PC-3 (cell line): ENCODE data around the gene REC8. TPM values are rescaled to one million over a fixed set of nuclear protein-coding genes. Genes with fewer than 3 reads are reported as not detected.

Experiments
- ATAC-seq: fragments of 200-7000 bp; cut with Tn5 transposase; 2 replicates; pipeline ENCODE4 v1.9.1; 2020; ENCODE audit warnings: mild to moderate bottlenecking, moderate library complexity
- BruUV-seq: library from RNA; stranded (reverse); fragments of 400-500 nt; replicated peaks from 2 replicates; lab custom pipeline; 2021; lab: Mats Ljungman, UMichigan
- CTCF ChIA-PET: fragments of 300-600 bp; sonication (Branson Sonifier 250); formaldehyde crosslinking; loops from one replicate; lab custom pipeline; 2022; ENCODE audit warnings: antibody characterized with exemption; lab: Charles Lee
- POLR2A ChIA-PET: fragments of 300-600 bp; sonication (Branson Sonifier 250); formaldehyde crosslinking; loops from one replicate; lab custom pipeline; 2022; ENCODE audit warnings: antibody characterized with exemption; ENCODE audit not compliant: unreplicated experiment; lab: Charles Lee
- DNase-seq: peaks from one replicate; pipeline ENCODE4 v3.0.0-alpha.2; 2015
- H2AFZ ChIP-seq: fragments of 300-600 bp; sonication (generic); 2 replicates; pipeline ENCODE4 v1.6.0; 2016; ENCODE audit warnings: antibody characterized with exemption, low read length
- H3F3A ChIP-seq: fragments of 300-600 bp; sonication (generic); one replicate; pipeline ENCODE4 v1.6.0; 2017; ENCODE audit warnings: antibody characterized with exemption, low read length, control low read depth, mild to moderate bottlenecking; ENCODE audit not compliant: unreplicated experiment
- H3K27ac ChIP-seq: fragments of 300-600 bp; sonication (generic); 2 replicates; pipeline ENCODE4 v1.5.1; 2016; ENCODE audit warnings: mild to moderate bottlenecking, low read length
- H3K27me3 ChIP-seq: fragments of 300-600 bp; sonication (generic); 2 replicates; pipeline ENCODE4 v1.6.1; 2016; ENCODE audit warnings: low read length, mixed read lengths
- H3K36me3 ChIP-seq: fragments of 300-600 bp; sonication (generic); 2 replicates; pipeline ENCODE4 v1.6.1; 2016; ENCODE audit warnings: low read depth, mixed run types, low read length, mixed read lengths
- H3K4me1 ChIP-seq: fragments of 300-600 bp; sonication (generic); 2 replicates; pipeline ENCODE4 v1.5.1; 2016; ENCODE audit warnings: low read length; ENCODE audit not compliant: insufficient read depth
- H3K4me2 ChIP-seq: fragments of 300-600 bp; sonication (generic); 2 replicates; pipeline ENCODE4 v1.6.0; 2016; ENCODE audit warnings: low read length
- H3K4me3 ChIP-seq: fragments of 300-600 bp; sonication (generic); 2 replicates; pipeline ENCODE4 v1.5.1; 2016; ENCODE audit warnings: mild to moderate bottlenecking, low read length, mixed read lengths
- H3K79me2 ChIP-seq: fragments of 300-600 bp; sonication (generic); 2 replicates; pipeline ENCODE4 v1.6.1; 2017; ENCODE audit warnings: low read length, mixed read lengths
- H3K9ac ChIP-seq: fragments of 300-600 bp; sonication (generic); 2 replicates; pipeline ENCODE4 v1.6.0; 2016; ENCODE audit warnings: mild to moderate bottlenecking, low read length
- H3K9me2 ChIP-seq: fragments of 300-600 bp; sonication (generic); replicated peaks from 2 replicates; pipeline ENCODE4 v1.6.1; 2016; ENCODE audit warnings: mixed run types, low read length, mixed read lengths
- H3K9me3 ChIP-seq: fragments of 300-600 bp; sonication (generic); 2 replicates; pipeline ENCODE4 v1.6.1; 2016; ENCODE audit warnings: low read length, mixed read lengths
- H4K20me1 ChIP-seq: fragments of 300-600 bp; sonication (generic); 2 replicates; pipeline ENCODE4 v1.6.1; 2016; ENCODE audit warnings: low read length, mixed read lengths
- CTCF ChIP-seq: fragments of 300-600 bp; sonication (generic); conservative IDR thresholded peaks from 2 replicates; pipeline ENCODE4 v1.5.1; 2017; ENCODE audit warnings: antibody characterized with exemption, low read depth, mild to moderate bottlenecking, low read length
- EZH2 ChIP-seq: fragments of 300-600 bp; sonication (generic); IDR thresholded peaks from one replicate; pipeline ENCODE4 v1.6.1; 2017; ENCODE audit warnings: antibody characterized with exemption, mild to moderate bottlenecking, low read length; ENCODE audit not compliant: unreplicated experiment
- EZH2phosphoT487 ChIP-seq: fragments of 300-600 bp; sonication (generic); IDR thresholded peaks from 2 replicates; pipeline ENCODE4 v1.6.1; 2018; ENCODE audit warnings: mild to moderate bottlenecking, antibody characterized with exemption, low read length, borderline replicate concordance
- intact Hi-C: fragments of 100-400 bp; cut with micrococcal nuclease; formaldehyde crosslinking; loops from 2 replicates; pipeline ENCODE4 v1.9.0; 2023
- total RNA-seq: library from RNA; depleted of rRNA; stranded (reverse); fragments of >200 nt; gene quantifications from 2 replicates; pipeline ENCODE4 v1.2.3, GENCODE V29; 2014

The REC8 gene
- total RNA-seq, 1 experiment from 2014 or later = 1.9 TPM

GRCh38 chr14:24146978-24147760 lies 24.7 kb upstream of the REC8 start, which contains the start of gene RNF31:
RNF31 (plus strand) TSS chr14:24147498; CDS start chr14:24147699, 201 bp downstream.
- H3K27ac ChIP-seq = peak within 1 kb of the TSS; percentile 48
- peaks cover 47% of the 10 kb centered on the region for H3K79me2 ChIP-seq
- H3K9me3 ChIP-seq = no peaks in the 10 kb centered on the region
- H3K9ac ChIP-seq = peak within 1 kb of the TSS; percentile 84
- no peaks in the 10 kb centered on the region for H3K9me2 ChIP-seq
- H3K36me3 ChIP-seq = peaks cover 25% of the 10 kb centered on the region; the same call in 1 of the 2 replicates
- ChIA-PET POLR2A (interaction anchor here (0.5 to 1.9 kb wide), 6 partner anchors 11 to 167 kb away, joined by 5 to 17 read pairs (median 10); partner anchors contain the start of genes DCAF11, NRL, PSME1 and TINF2), CTCF (interaction anchor here (0.6 to 0.9 kb wide), 3 partner anchors 14 to 271 kb away, joined by 3 to 6 read pairs (median 4); partner anchors contain the start of gene IRF9)
- H4K20me1 ChIP-seq = no peaks in the 10 kb centered on the region
- peak; percentile 98 for DNase-seq
- peaks cover 18% of the 10 kb centered on the region for H3K4me1 ChIP-seq
- ATAC-seq = peak; percentile 86
- peak within 1 kb of the TSS; percentile 86 for H3K4me3 ChIP-seq
- H2AFZ ChIP-seq = peak within 1 kb of the TSS; percentile 79
- TF ChIP-seq CTCF (no peak), EZH2phosphoT487 (no peak), EZH2 (no peak)
- intact Hi-C loops = loop anchor here (1.0 kb wide), 1 partner anchor 33 kb away; the partner anchor contains the start of genes DCAF11 and NRL
- H3K4me2 ChIP-seq = peak within 1 kb of the TSS; percentile 90
- BruUV-seq = no TSS peak
- no peaks in the 10 kb centered on the region for H3K27me3 ChIP-seq
- H3F3A ChIP-seq = no peaks in the 10 kb centered on the region

GRCh38 chr14:24147761-24148428 lies 24.0 kb upstream of the REC8 start:
- H3K4me2 ChIP-seq = peak overlapping the region; percentile 90
- H3K79me2 ChIP-seq = peaks cover 47% of the 10 kb centered on the region
- H3K9me3 ChIP-seq = no peaks in the 10 kb centered on the region
- BruUV-seq = TSS peak; percentile 51
- intact Hi-C loops = loop anchor here (1.0 kb wide), 1 partner anchor 34 kb away; the partner anchor contains the start of genes DCAF11 and NRL
- H3F3A ChIP-seq = no peaks in the 10 kb centered on the region
- peaks cover 25% of the 10 kb centered on the region; the same call in 1 of the 2 replicates for H3K36me3 ChIP-seq
- TF ChIP-seq EZH2phosphoT487 (no peak), EZH2 (no peak), CTCF (no peak)
- peak overlapping the region; percentile 86 for H3K4me3 ChIP-seq
- DNase-seq (no peak), ATAC-seq (no peak)
- H2AFZ ChIP-seq = peak overlapping the region; percentile 79
- POLR2A ChIA-PET = no interaction called here
- no peaks in the 10 kb centered on the region for H3K27me3 ChIP-seq
- CTCF ChIA-PET = no interaction called here
- H3K27ac ChIP-seq = no peak overlapping the region
- peak overlapping the region; percentile 79 for H3K9ac ChIP-seq
- H4K20me1 ChIP-seq = no peaks in the 10 kb centered on the region
- peaks cover 17% of the 10 kb centered on the region for H3K4me1 ChIP-seq
- H3K9me2 ChIP-seq = no peaks in the 10 kb centered on the region
